HCT116 (cell line): ENCODE results near the gene PCDH1. TPM values are rescaled to one million over a fixed set of nuclear protein-coding genes. Genes with fewer than 3 reads are reported as not detected.

Experiments used
- ATAC-seq: fragments of 200-7000 bp; cut with Tn5 transposase; 2 replicates; pipeline ENCODE4 v1.9.1; 2020; ENCODE audit warnings: mild to moderate bottlenecking, moderate library complexity
- BruUV-seq: library from RNA; stranded (reverse); fragments of 400-500 nt; replicated peaks from 2 replicates; lab custom pipeline; 2021; lab: Mats Ljungman, UMichigan
- CTCF ChIA-PET: fragments of 300-600 bp; sonication (Branson Sonifier 250); formaldehyde crosslinking; loops from one replicate; lab custom pipeline; 2021; ENCODE audit warnings: antibody characterized with exemption; lab: Charles Lee
- POLR2A ChIA-PET: fragments of 300-600, 350-600 bp; sonication (Branson Sonifier 250); formaldehyde crosslinking; loops from one replicate; lab custom pipeline; 2021; ENCODE audit warnings: antibody characterized with exemption; lab: Charles Lee
- RAD21 ChIA-PET, 2 experiments: fragments of 300-600 bp; sonication (Branson Sonifier 250); formaldehyde crosslinking; loops; one replicate each; lab custom pipeline; 2023; ENCODE audit warnings: low total read pairs in 2 of 2; ENCODE audit not compliant: uncharacterized antibody in 2 of 2, unreplicated experiment in 2 of 2, low non-redundant PET in 1 of 2; lab: Charles Lee
- DNase-seq: peaks from one replicate; pipeline ENCODE4 v3.0.0-alpha.2; 2010; ENCODE audit warnings: low read depth, low spot score
- H2AFZ ChIP-seq: fragments of 200-600 bp; shearing (Covaris generic), sonication (generic); 2 replicates; pipeline ENCODE4 v1.6.1; 2017; ENCODE audit warnings: low read depth, mixed run types, mixed read lengths, antibody characterized with exemption, low read length; ENCODE audit not compliant: poor library complexity, severe bottlenecking
- H3K27ac ChIP-seq: 2 replicates; pipeline ENCODE4 v1.5.1; 2012; ENCODE audit warnings: low read depth, low read length
- H3K27me3 ChIP-seq: fragments of 200-600 bp; sonication (generic); 2 replicates; pipeline ENCODE4 v1.6.1; 2016; ENCODE audit warnings: mixed run types, low read length, mixed read lengths; ENCODE audit not compliant: insufficient read depth
- H3K36me3 ChIP-seq, 2 experiments: fragments of 200-500 bp in 1 of 2; fragments of 200-600 bp in 1 of 2; sonication (Bioruptor generic) in 1 of 2; sonication (generic) in 1 of 2; 2 replicates each; pipeline versions ENCODE4 v1.5.1 to v1.6.1; 2014 to 2016; ENCODE audit warnings: low read length in 2 of 2, inconsistent platforms in 1 of 2, mixed read lengths in 1 of 2, mixed run types in 1 of 2; ENCODE audit not compliant: insufficient read depth in 2 of 2, control insufficient read depth in 1 of 2
- H3K4me1 ChIP-seq, 2 experiments: fragments of 200-600 bp in 1 of 2; sonication (generic) in 1 of 2; 2 replicates each; pipeline versions ENCODE4 v1.5.1 to v1.6.1; 2012 to 2017; ENCODE audit warnings: low read length in 2 of 2, inconsistent platforms in 1 of 2, mild to moderate bottlenecking in 1 of 2, mixed read lengths in 1 of 2, mixed run types in 1 of 2, moderate library complexity in 1 of 2; ENCODE audit not compliant: insufficient read depth in 2 of 2, control insufficient read depth in 1 of 2
- H3K4me2 ChIP-seq: fragments of 200-600 bp; sonication (generic); 2 replicates; pipeline ENCODE4 v1.6.1; 2017; ENCODE audit warnings: mixed run types, low read length, mixed read lengths
- H3K4me3 ChIP-seq, 2 experiments: fragments of 200-600 bp in 1 of 2; sonication (generic) in 1 of 2; replicated peaks in 1 of 2; 2 replicates each; pipeline ENCODE4 v1.5.1; 2011 to 2016; ENCODE audit warnings: low read length in 2 of 2, control low read depth in 1 of 2, low read depth in 1 of 2, mild to moderate bottlenecking in 1 of 2, mixed read lengths in 1 of 2, mixed run types in 1 of 2
- H3K79me2 ChIP-seq: fragments of 200-600 bp; sonication (generic); 2 replicates; pipeline ENCODE4 v1.6.1; 2017; ENCODE audit warnings: mild to moderate bottlenecking, mixed run types, low read length, moderate library complexity, mixed read lengths; ENCODE audit not compliant: insufficient read depth
- H3K9ac ChIP-seq: fragments of 200-600 bp; sonication (generic); 2 replicates; pipeline ENCODE4 v1.6.1; 2016; ENCODE audit warnings: low read length, mixed read lengths
- H3K9me2 ChIP-seq: fragments of 200-600 bp; sonication (generic), shearing (Covaris generic); 2 replicates; pipeline ENCODE4 v1.6.1; 2017; ENCODE audit warnings: mixed run types, mild to moderate bottlenecking, moderate library complexity; ENCODE audit not compliant: insufficient read depth
- H3K9me3 ChIP-seq, 2 experiments: fragments of 200-500 bp in 1 of 2; fragments of 200-600 bp in 1 of 2; sonication (Bioruptor generic) in 1 of 2; sonication (generic) in 1 of 2; 2 replicates each; pipeline ENCODE4 v1.6.1; 2014 to 2017; ENCODE audit warnings: low read length in 2 of 2, mixed read lengths in 2 of 2, inconsistent platforms in 1 of 2, low read depth in 1 of 2, mild to moderate bottlenecking in 1 of 2, mixed run types in 1 of 2, moderate library complexity in 1 of 2; ENCODE audit not compliant: control insufficient read depth in 1 of 2, insufficient read depth in 1 of 2
- H4K20me1 ChIP-seq: fragments of 200-600 bp; sonication (generic), shearing (Covaris generic); 2 replicates; pipeline ENCODE4 v1.6.1; 2017; ENCODE audit warnings: mixed run types, mild to moderate bottlenecking, moderate library complexity; ENCODE audit not compliant: insufficient read depth
- EZH2 ChIP-seq: fragments of 200-600 bp; sonication (generic); IDR thresholded peaks from 2 replicates; pipeline ENCODE4 v1.6.1; 2017; ENCODE audit warnings: antibody characterized with exemption, mixed run types
- POLR2AphosphoS5 ChIP-seq: IDR thresholded peaks from 2 replicates; pipeline ENCODE4 v1.6.1; 2011; ENCODE audit warnings: mild to moderate bottlenecking, low read depth, low read length, moderate library complexity
- SIN3A ChIP-seq: IDR thresholded peaks from 2 replicates; pipeline ENCODE4 v1.6.1; 2012; ENCODE audit warnings: low read depth
- SP1 ChIP-seq: IDR thresholded peaks from 2 replicates; pipeline ENCODE4 v1.6.1; 2012; ENCODE audit warnings: low read depth
- YY1 ChIP-seq: IDR thresholded peaks from 2 replicates; pipeline ENCODE4 v1.6.1; 2011; ENCODE audit warnings: low read length, low read depth, moderate library complexity, mild to moderate bottlenecking; ENCODE audit not compliant: insufficient replicate concordance; ENCODE audit errors: extremely low read depth
- ZFX ChIP-seq: fragments of 450-650 bp; IDR thresholded peaks from 2 replicates; pipeline ENCODE4 v1.6.1; 2017
- ZNF274 ChIP-seq: fragments of 200-500 bp; sonication (Bioruptor generic); IDR thresholded peaks from 2 replicates; pipeline ENCODE4 v1.6.1; 2014; ENCODE audit warnings: mild to moderate bottlenecking, low read depth, low read length, inconsistent platforms
- intact Hi-C: fragments of 100-400 bp; cut with micrococcal nuclease; formaldehyde crosslinking; loops from 2 replicates; pipeline ENCODE4 v1.10.0; 2022
- total RNA-seq: library from RNA; stranded (reverse); gene quantifications from one replicate; pipeline ENCODE4 v1.2.1, GENCODE V29; 2021; ENCODE audit not compliant: unreplicated experiment
- TF ChIP-seq, protein P1 (sequence below): IDR thresholded peaks from 2 replicates; pipeline ENCODE4 v1.6.1; 2012; ENCODE audit warnings: low read depth

PCDH1 gene
- total RNA-seq, 1 experiment from 2014 or later, result 24.2 TPM

GRCh38 chr5:141879941-141880738 lies 1.9 kb upstream of the PCDH1 start:
- H3K27me3 ChIP-seq, result peaks cover 4% of the 10 kb centered on the region; the same call in 1 of the 2 replicates
- POLR2A ChIA-PET, result no interaction called here
- ATAC-seq (no peak), DNase-seq (no peak)
- H4K20me1 ChIP-seq, result no peaks in the 10 kb centered on the region
- no peak overlapping the region for H3K4me2 ChIP-seq
- RAD21 ChIA-PET, result interaction anchor here (1.4 to 2.3 kb wide), 4 partner anchors 80 to 187 kb away, joined by 3 to 20 read pairs (median 8); no protein-coding TSS in a partner anchor
- no peak overlapping the region for H3K4me3 ChIP-seq
- no peak overlapping the region for H3K9ac ChIP-seq
- TF ChIP-seq SP1, result no peak
- no peak for TF ChIP-seq EZH2
- TF ChIP-seq, protein P1, sequence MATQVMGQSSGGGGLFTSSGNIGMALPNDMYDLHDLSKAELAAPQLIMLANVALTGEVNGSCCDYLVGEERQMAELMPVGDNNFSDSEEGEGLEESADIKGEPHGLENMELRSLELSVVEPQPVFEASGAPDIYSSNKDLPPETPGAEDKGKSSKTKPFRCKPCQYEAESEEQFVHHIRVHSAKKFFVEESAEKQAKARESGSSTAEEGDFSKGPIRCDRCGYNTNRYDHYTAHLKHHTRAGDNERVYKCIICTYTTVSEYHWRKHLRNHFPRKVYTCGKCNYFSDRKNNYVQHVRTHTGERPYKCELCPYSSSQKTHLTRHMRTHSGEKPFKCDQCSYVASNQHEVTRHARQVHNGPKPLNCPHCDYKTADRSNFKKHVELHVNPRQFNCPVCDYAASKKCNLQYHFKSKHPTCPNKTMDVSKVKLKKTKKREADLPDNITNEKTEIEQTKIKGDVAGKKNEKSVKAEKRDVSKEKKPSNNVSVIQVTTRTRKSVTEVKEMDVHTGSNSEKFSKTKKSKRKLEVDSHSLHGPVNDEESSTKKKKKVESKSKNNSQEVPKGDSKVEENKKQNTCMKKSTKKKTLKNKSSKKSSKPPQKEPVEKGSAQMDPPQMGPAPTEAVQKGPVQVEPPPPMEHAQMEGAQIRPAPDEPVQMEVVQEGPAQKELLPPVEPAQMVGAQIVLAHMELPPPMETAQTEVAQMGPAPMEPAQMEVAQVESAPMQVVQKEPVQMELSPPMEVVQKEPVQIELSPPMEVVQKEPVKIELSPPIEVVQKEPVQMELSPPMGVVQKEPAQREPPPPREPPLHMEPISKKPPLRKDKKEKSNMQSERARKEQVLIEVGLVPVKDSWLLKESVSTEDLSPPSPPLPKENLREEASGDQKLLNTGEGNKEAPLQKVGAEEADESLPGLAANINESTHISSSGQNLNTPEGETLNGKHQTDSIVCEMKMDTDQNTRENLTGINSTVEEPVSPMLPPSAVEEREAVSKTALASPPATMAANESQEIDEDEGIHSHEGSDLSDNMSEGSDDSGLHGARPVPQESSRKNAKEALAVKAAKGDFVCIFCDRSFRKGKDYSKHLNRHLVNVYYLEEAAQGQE, result no peak
- TF ChIP-seq ZFX, result no peak
- no peak for TF ChIP-seq ZNF274
- no peak for TF ChIP-seq POLR2AphosphoS5
- no peak for TF ChIP-seq SIN3A
- TF ChIP-seq YY1, result no peak
- TF ChIP-seq, all 23 proteins: peak for 0
- Histone ChIP-seq H2AFZ (no peak overlapping the region), H3K79me2 (no peaks in the 10 kb centered on the region; the same call in 1 of the 2 replicates), H3K9me2 (no peaks in the 10 kb centered on the region), H3K36me3 (no peaks in the 10 kb centered on the region), H3K27ac (no peak overlapping the region), H3K9me3 (no peaks in the 10 kb centered on the region), H3K4me1 (peaks cover 9 to 34% of the 10 kb centered on the region in 2 experiments; a peak in 3 of 4 replicates)
- intact Hi-C loops, result loop anchor here (1.0 kb wide), 5 partner anchors 66 to 215 kb away; no protein-coding TSS in a partner anchor
- CTCF ChIA-PET, result interaction anchor here (0.8 to 5.2 kb wide), 12 partner anchors 10 to 243 kb away, joined by 3 to 31 read pairs (median 7); partner anchors contain the start of genes HDAC3 and RELL2
- BruUV-seq, result no TSS peak
